Tibial nerve (tissue), 4 donors: ENCODE data around the gene GPR132. TPM values are rescaled to one million over a fixed set of nuclear protein-coding genes. Genes with fewer than 3 reads are reported as not detected.

Experiments
- DNase-seq, 2 donors: peaks; one replicate each; pipeline ENCODE4 v3.0.0-alpha.2; 2019; ENCODE audit warnings: low spot score in 2 of 2
- H3K27ac ChIP-seq, 4 donors: fragments of 200-600 bp; sonication (generic) in 3 of 4; one replicate each; pipeline ENCODE4 v1.5.1; 2017 to 2019; ENCODE audit warnings: mild to moderate bottlenecking in 1 of 4
- H3K27me3 ChIP-seq, 2 donors: fragments of 200-600 bp; sonication (generic) in 1 of 2; one replicate each; pipeline versions ENCODE4 v1.5.1 to v1.6.0; 2017 to 2019
- H3K36me3 ChIP-seq, 3 donors: fragments of 200-600 bp; sonication (generic); one replicate each; pipeline ENCODE4 v1.5.1; 2018 to 2019
- H3K4me1 ChIP-seq, 4 donors: fragments of 200-600 bp; sonication (generic) in 3 of 4; one replicate each; pipeline ENCODE4 v1.5.1; 2017 to 2019
- H3K4me3 ChIP-seq, 4 donors: fragments of 200-600 bp; sonication (generic) in 3 of 4; one replicate each; pipeline ENCODE4 v1.5.1; 2017 to 2019; ENCODE audit warnings: mild to moderate bottlenecking in 1 of 4, moderate library complexity in 1 of 4
- H3K9me3 ChIP-seq, 4 donors: fragments of 200-600 bp; sonication (generic) in 3 of 4; one replicate each; pipeline ENCODE4 v1.5.1; 2017 to 2019
- CTCF ChIP-seq, 5 experiments: fragments of 200-600 bp in 3 of 5; fragments of 450-650 bp in 2 of 5; sonication (generic) in 3 of 5; IDR thresholded peaks; one replicate each; pipeline ENCODE4 v1.5.1; 2016 to 2019; ENCODE audit warnings: antibody characterized with exemption in 5 of 5, mild to moderate bottlenecking in 3 of 5, moderate library complexity in 2 of 5
- EP300 ChIP-seq, 2 donors: sonication (generic); formaldehyde crosslinking; IDR thresholded peaks; one replicate each; pipeline ENCODE4 v1.6.1; 2017; ENCODE audit warnings: antibody characterized with exemption in 2 of 2, mild to moderate bottlenecking in 1 of 2
- POLR2A ChIP-seq, 2 donors: fragments of 450-650 bp; IDR thresholded peaks; one replicate each; pipeline ENCODE4 v1.6.1; 2017; ENCODE audit warnings: antibody characterized with exemption in 2 of 2, mild to moderate bottlenecking in 2 of 2, moderate library complexity in 2 of 2
- WGBS, 2 donors: methylation state at CpG; one replicate each; pipeline ENCODE4 v1.1.5; 2018; 5-methylcytosine and 5-hydroxymethylcytosine counted together
- total RNA-seq, 4 donors: library from RNA; depleted of rRNA; stranded (reverse); fragments of >200 nt; gene quantifications; one replicate each; pipeline ENCODE4 v1.1.0, GENCODE V29; 2016

Gene GPR132
- total RNA-seq, 4 donors from 2014 or later, result 1.5 to 7.7 (median 5.4) TPM

DNA sequence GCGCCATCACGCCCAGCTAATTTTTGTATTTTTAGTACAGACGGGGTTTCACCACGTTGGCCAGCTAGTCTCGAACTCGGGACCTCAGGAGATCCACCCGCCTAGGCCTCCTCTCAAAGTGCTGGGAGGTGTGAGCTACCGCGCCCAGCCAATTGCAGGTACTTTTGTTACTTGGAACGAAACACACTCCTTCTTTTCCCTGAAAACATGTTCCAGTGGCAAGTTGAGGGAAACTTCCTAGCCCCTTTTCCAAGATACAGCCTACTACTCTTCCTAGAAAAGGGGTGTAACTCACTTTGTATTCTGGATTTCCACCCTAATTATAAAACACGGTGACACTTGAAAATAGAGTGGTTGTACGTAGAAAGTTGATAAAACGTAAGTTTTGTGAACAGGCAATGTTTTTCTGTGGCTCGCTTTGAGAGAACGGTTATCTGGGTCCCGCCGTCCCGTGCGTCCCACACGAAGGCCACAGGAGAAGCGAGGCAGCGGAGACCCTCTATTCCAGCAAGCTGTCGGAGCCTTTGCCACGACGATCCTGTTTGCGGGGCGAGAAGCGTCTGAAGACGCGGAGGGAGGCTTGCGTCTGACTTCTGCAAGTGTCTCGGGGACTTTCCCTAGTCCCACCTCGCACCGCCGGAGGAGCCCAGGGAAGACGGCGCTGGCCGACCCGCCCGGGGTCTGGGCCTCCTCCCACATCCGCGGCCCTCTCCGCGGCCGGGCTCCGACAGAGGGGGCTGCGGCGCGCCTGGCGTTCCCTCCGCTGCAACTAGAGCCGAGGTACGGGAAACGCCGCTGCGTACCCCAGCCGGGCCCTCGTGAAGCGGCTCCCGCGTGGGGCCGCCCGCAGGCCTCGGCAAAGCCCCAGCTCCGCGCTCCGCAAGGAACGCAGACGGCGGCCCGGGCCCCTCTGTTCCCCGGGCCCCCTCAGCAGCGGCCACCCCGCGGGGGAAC lies 45.1 kb downstream of the GPR132 start:
- WGBS, 2 donors, result 6 to 16% methylated on average over 21 to 51 of the region's 75 CpGs
- Histone ChIP-seq H3K27ac (peak overlapping the region in 3 of 4 donors; percentile 9 to 92 (median 86)), H3K36me3 (no peaks in the 10 kb centered on the region), H3K9me3 (no peaks in the 10 kb centered on the region), H3K27me3 (no peaks in the 10 kb centered on the region), H3K4me3 (peak overlapping the region; percentile 78 to 100 (median 82)), H3K4me1 (peaks cover 0 to 33% (median 14%) of the 10 kb centered on the region in 4 donors)
- TF ChIP-seq POLR2A (IDR thresholded peaks at IDR 0.05) (no peak), CTCF (IDR thresholded peaks at IDR 0.05) (no peak), EP300 (IDR thresholded peaks at IDR 0.05) (no peak)
- no peak for DNase-seq

GRCh38 chr14:105018414-105018813 lies 46.8 kb downstream of the GPR132 start:
- H3K27ac ChIP-seq, result no peak overlapping the region
- peaks cover 0 to 34% (median 14%) of the 10 kb centered on the region in 4 donors for H3K4me1 ChIP-seq
- no peaks in the 10 kb centered on the region for H3K27me3 ChIP-seq
- TF ChIP-seq EP300 (IDR thresholded peaks at IDR 0.05), result no peak
- no peak for TF ChIP-seq POLR2A (IDR thresholded peaks at IDR 0.05)
- TF ChIP-seq CTCF (IDR thresholded peaks at IDR 0.05), result no peak
- DNase-seq, result no peak
- WGBS, 2 donors, result 77 to 81% methylated on average over 4 of the region's 4 CpGs
- no peaks in the 10 kb centered on the region for H3K36me3 ChIP-seq
- H3K4me3 ChIP-seq, result no peak overlapping the region
- no peaks in the 10 kb centered on the region for H3K9me3 ChIP-seq

DNA sequence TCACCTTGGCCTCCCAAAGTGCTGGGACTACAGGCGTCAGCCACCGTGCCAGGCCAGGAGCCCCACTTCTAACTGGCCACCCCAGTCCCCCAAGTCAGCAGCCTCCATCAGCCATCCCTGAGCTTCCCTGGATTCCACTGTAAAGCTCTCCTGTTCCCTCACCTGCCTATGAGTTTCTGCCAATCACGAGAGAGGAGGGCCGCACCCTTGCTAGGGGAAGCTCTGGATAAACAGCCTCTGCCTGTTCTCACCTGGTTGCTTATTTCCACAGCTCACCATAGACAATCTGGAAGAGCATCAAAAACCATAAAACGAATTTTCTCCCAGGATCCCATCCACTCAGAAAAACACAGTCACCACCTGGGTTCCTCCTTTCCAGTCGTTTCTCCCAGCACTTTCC lies 49.3 kb downstream of the GPR132 start:
- H3K27me3 ChIP-seq, result no peaks in the 10 kb centered on the region
- no peak overlapping the region for H3K27ac ChIP-seq
- 74 to 76% methylated on average over 6 of the region's 6 CpGs for whole genome bisulfite sequencing, 2 donors
- H3K4me3 ChIP-seq, result no peak overlapping the region
- peaks cover 0 to 25% (median 12%) of the 10 kb centered on the region in 4 donors for H3K4me1 ChIP-seq
- peaks cover 0 to 10% (median 0%) of the 10 kb centered on the region in 3 donors for H3K36me3 ChIP-seq
- TF ChIP-seq CTCF (IDR thresholded peaks at IDR 0.05) (no peak), EP300 (IDR thresholded peaks at IDR 0.05) (no peak), POLR2A (IDR thresholded peaks at IDR 0.05) (no peak)
- no peaks in the 10 kb centered on the region for H3K9me3 ChIP-seq
- DNase-seq, result no peak

DNA sequence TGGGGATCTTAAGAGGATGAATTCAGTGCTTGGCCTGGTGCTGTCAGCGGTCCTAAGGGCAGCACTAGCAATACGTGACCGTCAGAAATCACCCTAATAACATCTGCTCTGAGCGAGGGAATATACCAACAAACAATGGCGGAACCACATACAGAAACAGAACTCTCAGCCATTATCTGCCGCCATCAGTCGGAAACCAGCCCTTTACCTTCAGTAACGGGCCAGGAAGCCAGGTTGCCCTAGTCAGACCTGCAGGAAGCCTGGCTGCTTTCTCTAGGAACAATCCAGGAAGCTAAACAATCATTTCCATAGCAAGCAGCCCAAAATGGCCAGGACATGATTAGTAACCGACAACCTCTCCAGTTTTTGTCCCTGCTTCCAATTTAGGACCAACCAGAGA lies 50.0 kb downstream of the GPR132 start:
- Histone ChIP-seq H3K36me3 (peaks cover 0 to 15% (median 0%) of the 10 kb centered on the region in 3 donors), H3K4me3 (no peak overlapping the region), H3K9me3 (no peaks in the 10 kb centered on the region), H3K27ac (no peak overlapping the region), H3K4me1 (peaks cover 0 to 20% (median 11%) of the 10 kb centered on the region in 4 donors), H3K27me3 (no peaks in the 10 kb centered on the region)
- 68 to 72% methylated on average over 9 of the region's 9 CpGs for WGBS, 2 donors
- TF ChIP-seq POLR2A (IDR thresholded peaks at IDR 0.05) (no peak), CTCF (IDR thresholded peaks at IDR 0.05) (no peak), EP300 (IDR thresholded peaks at IDR 0.05) (no peak)
- no peak for DNase-seq

GRCh38 chr14:105014631-105015030 lies 50.6 kb downstream of the GPR132 start:
- TF ChIP-seq POLR2A (IDR thresholded peaks at IDR 0.05) (no peak), CTCF (IDR thresholded peaks at IDR 0.05) (no peak), EP300 (IDR thresholded peaks at IDR 0.05) (no peak)
- peaks cover 0 to 14% (median 6%) of the 10 kb centered on the region in 4 donors for H3K4me1 ChIP-seq
- DNase-seq, result no peak
- H3K9me3 ChIP-seq, result no peaks in the 10 kb centered on the region
- H3K27me3 ChIP-seq, result no peaks in the 10 kb centered on the region
- WGBS, 2 donors, result 64 to 66% methylated on average over 4 of the region's 4 CpGs
- H3K36me3 ChIP-seq, result peaks cover 0 to 21% (median 0%) of the 10 kb centered on the region in 3 donors
- H3K4me3 ChIP-seq, result no peak overlapping the region
- H3K27ac ChIP-seq, result no peak overlapping the region
